SK-N-SH (cell line): Measurements from ENCODE around the gene PRKN.

Experiments used
- CTCF ChIP-seq: fragments of 200-600 bp; sonication (generic); IDR thresholded peaks from 2 replicates; pipeline ENCODE4 v1.6.1; 2017; ENCODE audit warnings: antibody characterized with exemption, mild to moderate bottlenecking, moderate library complexity
- EP300 ChIP-seq, 2 experiments: IDR thresholded peaks; 2 replicates each; pipeline versions ENCODE4 v1.4.0 to v1.6.1; 2012; ENCODE audit warnings: borderline replicate concordance in 1 of 2, low read depth in 1 of 2, low read length in 1 of 2
- GATA2 ChIP-seq: sonication (generic); formaldehyde crosslinking; IDR thresholded peaks from 2 replicates; pipeline ENCODE4 v1.5.0; 2020; ENCODE audit warnings: mild to moderate bottlenecking, missing genetic modification reagents
- JUND ChIP-seq: IDR thresholded peaks from 2 replicates; pipeline ENCODE4 v1.4.0; 2012
- POLR2AphosphoS5 ChIP-seq: IDR thresholded peaks from 2 replicates; pipeline ENCODE4 v1.6.1; 2012; ENCODE audit warnings: low read depth, low read length
- RAD21 ChIP-seq: IDR thresholded peaks from 2 replicates; pipeline ENCODE4 v1.6.1; 2012; ENCODE audit warnings: mild to moderate bottlenecking, low read length
- SIN3A ChIP-seq: IDR thresholded peaks from 2 replicates; pipeline ENCODE4 v1.6.1; 2012; ENCODE audit warnings: low read depth, mild to moderate bottlenecking, low read length, moderate library complexity, borderline replicate concordance
- TAF1 ChIP-seq: IDR thresholded peaks from 2 replicates; pipeline ENCODE4 v1.6.1; 2012; ENCODE audit warnings: low read depth, mild to moderate bottlenecking, low read length, moderate library complexity, borderline replicate concordance
- TEAD4 ChIP-seq: IDR thresholded peaks from 2 replicates; pipeline ENCODE4 v1.4.0; 2012; ENCODE audit warnings: mild to moderate bottlenecking, borderline replicate concordance; ENCODE audit not compliant: insufficient read depth

- no peak for TF ChIP-seq CTCF
- no peak for TF ChIP-seq JUND
- no peak for TF ChIP-seq RAD21
- TF ChIP-seq EP300 (IDR thresholded peaks at IDR 0.05; ENCODE audit: borderline replicate concordance in 1 of 2, low read depth in 1 of 2, low read length in 1 of 2) = no peak
- no peak for TF ChIP-seq SIN3A
- no peak for TF ChIP-seq GATA2 (CRISPR knock-in tag)
- no peak for TF ChIP-seq TEAD4
- no peak for TF ChIP-seq TAF1
- no peak for TF ChIP-seq POLR2AphosphoS5
Observed at GRCh38 chr6:161602359-161602758, 1125.2 kb downstream of the PRKN start.
